Stimulated activated CD4-positive, alpha-beta T cell treated with anti-CD3 and anti-CD28 coated beads, Interleukin-12 subunit alpha, Interleukin-12 subunit beta, amount 100 ng/mL, for 24 hours (primary cell): ENCODE results near the gene WNT1.
A peak's percentile ranks its signal among the peaks of the same experiment; 100 is the strongest.

Source experiments
- DNase-seq, 2 experiments: peaks; one replicate each; pipeline ENCODE4 v3.0.0-alpha.2; 2020; ENCODE audit warnings: low read depth in 2 of 2

Gene WNT1

GRCh38 chr12:49000346-49000745 lies 22.2 kb downstream of the WNT1 start:
- no peak for DNase-seq

- DNase-seq = no peak
These were observed 30.8 kb downstream of the WNT1 start for GRCh38 chr12:49008943-49009342.

DNA sequence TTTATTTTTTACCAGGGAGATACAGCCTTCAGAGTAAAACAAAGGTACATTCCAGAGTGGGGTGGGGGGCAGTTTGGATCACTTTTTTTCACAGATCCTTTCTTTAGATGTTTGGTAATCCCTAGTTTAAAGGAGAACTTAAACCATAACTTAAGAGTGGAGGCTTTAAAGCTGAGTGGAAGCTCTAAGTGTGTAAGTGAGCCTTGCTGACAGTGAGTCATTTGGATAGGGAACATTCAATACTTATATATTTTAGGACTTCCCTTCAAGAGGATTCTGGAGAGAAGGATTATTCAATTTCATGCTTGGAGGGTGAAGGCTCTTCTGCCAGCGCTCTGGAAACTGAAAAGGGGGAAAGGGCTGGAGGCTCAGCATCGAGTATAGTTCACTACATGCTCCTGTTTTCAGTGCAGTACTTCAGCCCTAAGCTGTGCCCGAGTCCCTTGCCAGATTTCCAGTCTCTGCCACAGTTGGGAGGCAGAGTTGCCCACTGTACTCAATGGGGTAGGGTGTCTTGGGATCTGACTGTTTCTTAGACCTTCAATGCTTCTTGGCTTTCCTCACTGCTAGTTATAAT lies 32.1 kb downstream of the WNT1 start:
- DNase-seq = no peak

GRCh38 chr12:49012739-49013138 lies 34.6 kb downstream of the WNT1 start:
- no peak for DNase-seq

- DNase-seq = no peak
These were observed 35.3 kb downstream of the WNT1 start for GRCh38 chr12:49013428-49013827.

DNA sequence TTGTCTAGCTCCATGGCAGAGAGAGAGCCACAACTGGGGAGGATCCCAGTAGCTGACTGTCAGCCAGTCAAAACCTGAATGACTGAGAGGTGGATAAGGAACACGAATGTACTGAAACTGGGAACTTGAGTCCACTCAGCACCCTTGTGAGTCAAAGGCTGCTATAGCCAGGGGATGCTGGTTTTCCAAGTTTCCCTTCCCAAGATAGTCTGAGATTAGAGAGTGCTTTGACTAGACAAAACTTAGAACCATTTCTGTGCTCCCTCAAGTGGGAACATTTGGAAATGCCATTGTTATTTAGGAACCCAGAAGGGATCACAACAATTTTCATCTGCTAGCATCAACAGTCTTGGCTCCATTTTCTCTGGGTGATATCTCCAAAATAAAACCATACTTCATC lies 36.4 kb downstream of the WNT1 start:
- DNase-seq = no peak

DNA sequence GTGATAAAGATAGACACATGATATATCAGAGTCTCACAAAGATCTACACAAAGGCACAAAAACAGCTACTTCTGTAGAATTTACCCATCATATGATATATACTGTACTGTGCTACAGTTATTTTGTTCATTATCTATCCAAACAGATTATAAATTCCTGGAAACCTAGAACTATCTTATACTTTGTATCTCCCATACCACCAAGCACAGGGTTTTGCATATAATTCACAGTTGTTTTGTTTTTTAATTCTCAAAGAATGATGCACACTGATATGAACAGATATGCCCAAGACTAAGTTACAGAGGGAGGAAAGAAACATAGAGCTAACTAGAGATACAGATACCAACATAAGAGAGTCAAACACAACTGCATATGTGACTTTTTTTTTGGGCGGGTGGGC lies 37.1 kb downstream of the WNT1 start:
- no peak for DNase-seq

DNA sequence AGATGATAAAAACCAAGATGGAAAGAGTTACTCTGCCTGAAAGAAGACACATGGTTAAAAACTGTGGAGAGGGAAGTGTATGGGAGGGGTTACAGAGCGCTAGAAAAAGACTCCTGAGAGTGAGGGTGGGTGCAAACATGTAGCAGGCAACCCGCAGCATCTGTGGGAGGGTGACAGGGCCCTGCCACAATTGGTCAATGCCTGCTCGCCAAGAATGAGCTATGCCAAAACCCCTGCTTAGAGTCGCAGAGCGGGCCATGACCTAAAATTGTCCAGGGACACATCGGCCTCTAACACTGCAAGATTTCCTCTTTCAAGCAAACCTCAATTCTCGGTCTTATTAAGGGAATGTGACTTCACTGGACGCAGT lies 39.8 kb downstream of the WNT1 start:
- DNase-seq = peak in 1 of 2 experiments; percentile 54

DNA sequence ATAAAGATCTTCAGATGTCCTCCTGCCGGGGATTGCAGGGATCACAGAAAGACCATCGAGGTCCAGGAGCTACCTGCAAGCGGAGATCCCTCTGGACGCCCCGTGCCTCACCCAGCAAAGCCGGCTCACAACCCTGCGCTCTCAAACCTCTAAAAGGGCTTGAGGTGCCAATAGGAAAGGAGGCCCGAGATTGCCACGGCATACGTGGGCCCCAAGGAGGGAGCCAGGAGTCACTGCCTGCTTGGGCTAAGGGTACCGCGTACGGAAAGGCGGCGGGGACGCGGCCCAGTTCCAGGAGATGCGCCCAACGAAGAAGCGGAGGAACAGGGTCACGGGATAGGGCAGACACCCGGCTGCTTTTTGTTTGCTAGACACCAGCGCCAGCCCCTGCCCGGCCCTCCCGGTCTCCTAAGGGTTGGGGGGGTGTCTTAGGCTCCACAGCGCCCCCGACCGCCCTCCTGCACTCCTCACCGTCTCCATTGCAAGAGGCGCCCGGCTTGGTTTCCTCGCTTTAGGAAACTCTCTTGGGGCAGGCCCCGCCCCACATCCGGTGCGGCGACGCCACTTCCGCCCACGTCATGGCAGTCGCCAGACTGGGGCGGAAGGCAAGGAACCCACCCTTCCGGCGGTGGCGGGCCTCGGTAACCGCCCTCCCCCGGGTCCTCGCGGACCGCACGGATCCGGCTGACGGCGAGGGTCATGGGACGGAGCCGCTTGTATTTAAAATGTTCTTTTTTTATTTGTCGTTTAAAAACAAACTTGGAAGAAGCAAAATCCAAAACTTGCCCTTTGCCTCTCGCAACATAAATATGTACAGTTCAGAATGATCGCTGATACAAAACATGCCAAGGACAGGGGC lies 40.4 kb downstream of the WNT1 start, which contains the start of gene PRKAG1:
PRKAG1 (minus strand) TSS at position 516 of the 859 bp plus-strand sequence; CDS start at position 480, 36 bp downstream.
- peak; percentile 90 to 91 for DNase-seq

DNA sequence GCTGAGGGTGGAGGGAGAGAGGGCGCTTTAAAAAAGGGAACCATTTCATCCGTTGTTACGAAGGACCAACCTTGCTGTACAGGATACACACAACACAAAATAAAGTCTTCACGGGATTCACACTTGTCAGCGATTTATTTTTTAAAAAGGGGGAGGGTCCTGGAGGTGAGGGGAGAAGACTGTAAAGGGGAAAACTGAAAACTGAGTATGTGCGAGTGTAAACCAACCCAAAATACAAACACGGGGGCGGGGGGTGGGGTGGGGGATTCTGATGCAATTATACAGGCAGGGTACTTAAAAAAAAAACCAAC lies 41.0 kb downstream of the WNT1 start:
- no peak for DNase-seq

GRCh38 chr12:49019443-49020324 lies 41.6 kb downstream of the WNT1 start:
- peak in 1 of 2 experiments; percentile 20 for DNase-seq

DNA sequence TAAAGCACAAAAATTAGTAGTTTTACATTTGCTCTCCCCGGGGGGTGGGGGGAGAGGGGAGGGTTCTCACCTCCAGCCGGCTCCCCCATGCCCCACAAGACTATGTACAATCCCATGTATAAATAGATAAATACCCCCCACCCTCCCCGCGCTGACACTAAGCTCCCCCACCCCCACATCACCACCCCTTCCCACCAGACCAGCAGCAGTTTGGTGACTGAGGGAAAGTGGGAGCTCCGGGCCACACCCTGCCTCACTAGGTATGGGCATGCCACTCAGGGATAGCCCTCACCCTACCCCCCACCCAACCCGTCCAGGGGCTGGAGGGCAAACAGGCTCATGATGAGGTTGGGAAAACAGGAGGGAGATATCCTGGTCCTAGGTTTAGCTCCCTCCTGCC lies 42.3 kb downstream of the WNT1 start:
- no peak for DNase-seq

DNA sequence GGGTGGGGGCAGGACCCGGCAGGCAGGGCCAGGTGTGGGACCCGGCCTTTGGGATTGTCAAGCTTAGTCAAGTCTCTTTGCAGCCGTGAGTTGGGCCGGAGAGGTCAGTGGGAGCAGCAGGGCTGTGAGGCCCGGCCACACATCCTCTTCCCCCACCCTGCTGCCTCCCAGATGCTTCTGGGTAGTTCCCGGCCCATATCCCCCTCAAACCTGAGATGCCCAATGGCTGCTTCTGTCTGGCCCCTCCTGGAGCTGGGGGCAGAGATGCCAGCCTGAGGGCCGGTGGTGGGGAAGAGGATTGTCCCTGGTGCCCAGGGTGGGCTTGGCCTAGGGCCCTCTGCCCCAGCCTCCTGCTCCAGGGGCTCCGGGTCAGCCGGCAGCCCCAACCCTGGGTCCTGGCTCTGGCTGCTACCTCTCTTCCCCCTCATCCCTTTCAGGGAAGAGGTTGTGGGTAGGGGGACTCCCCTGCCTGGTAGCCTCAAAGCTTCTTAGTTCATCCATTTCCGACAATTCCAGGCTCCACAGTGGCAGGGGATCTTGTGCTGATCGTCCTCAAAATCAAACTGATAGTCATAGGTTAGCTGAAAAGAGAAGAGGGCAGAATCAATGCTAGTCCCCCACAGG lies 43.3 kb downstream of the WNT1 start:
- no peak for DNase-seq

GRCh38 chr12:49022558-49023178 lies 44.5 kb downstream of the WNT1 start:
- no peak for DNase-seq

GRCh38 chr12:49023812-49024211 lies 45.7 kb downstream of the WNT1 start:
- no peak for DNase-seq

- DNase-seq = no peak
These were observed 46.4 kb downstream of the WNT1 start for GRCh38 chr12:49024543-49024942.

DNA sequence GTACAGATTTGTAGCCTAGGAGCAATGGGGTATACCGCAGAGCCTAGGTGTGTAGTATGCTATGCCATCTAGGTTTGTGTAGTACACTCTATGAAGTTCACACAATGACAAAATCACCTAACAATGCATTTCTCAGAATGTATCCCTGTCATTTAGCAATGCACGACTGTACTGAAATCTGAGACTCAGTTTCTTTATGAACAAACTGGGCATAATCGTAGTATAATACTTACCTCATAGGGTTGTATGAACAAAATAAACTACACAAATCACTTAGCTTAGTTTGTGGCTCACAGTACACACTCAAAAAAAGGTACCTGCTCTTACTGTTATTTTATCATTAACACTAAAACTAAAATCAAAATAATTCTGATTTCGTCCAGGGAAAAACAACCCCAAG lies 47.3 kb downstream of the WNT1 start:
- DNase-seq = no peak

- DNase-seq = no peak
These were observed 48.0 kb downstream of the WNT1 start for GRCh38 chr12:49026101-49026500.

GRCh38 chr12:49026678-49027480 lies 48.8 kb downstream of the WNT1 start:
- DNase-seq = no peak

- no peak for DNase-seq
These were observed 49.9 kb downstream of the WNT1 start for GRCh38 chr12:49027846-49028555.
